ENCODE data around the gene RETREG3.
"Not testable (repeated sequence)": the region's sequence is repeated elsewhere in the genome, so short reads cannot be mapped to it uniquely, and the experiment has no call there.

The RETREG3 gene

GRCh38 chr17:42618442-42619150 lies 9.4 kb upstream of the RETREG3 start:
- in situ Hi-C loops (cut with MboI; ENCODE audit: low pct_unique_long_range_greater_than_20kb, low sequenced_read_pairs): no loop called here
- peak; percentile 33 for DNase-seq

DNA sequence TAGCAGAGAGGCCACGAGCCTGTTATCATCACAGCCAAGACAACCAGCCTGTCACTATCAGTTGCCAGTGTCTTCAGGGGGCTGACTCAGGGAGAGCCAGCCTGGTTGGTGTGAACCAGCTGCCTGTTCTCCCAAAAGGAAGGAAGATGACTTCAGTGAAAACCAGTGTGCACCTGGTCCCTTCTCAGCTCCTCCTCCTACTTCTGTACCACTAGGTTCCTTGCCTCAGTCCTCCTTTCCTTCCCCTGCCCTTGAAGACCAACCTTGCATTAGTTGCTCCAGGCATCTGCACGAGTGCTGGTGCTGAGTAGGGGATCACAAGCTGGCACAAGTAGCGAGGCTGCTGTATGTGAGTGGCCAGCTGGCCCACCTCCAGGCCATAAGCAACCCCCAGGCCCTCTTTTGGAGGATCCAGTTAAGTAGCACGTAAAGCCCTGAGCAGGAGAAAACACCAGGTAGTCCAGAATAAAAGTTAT lies 8.8 kb upstream of the RETREG3 start:
- no peak for DNase-seq

GRCh38 chr17:42613699-42614295 lies 4.6 kb upstream of the RETREG3 start:
- in situ Hi-C loops (cut with MboI; ENCODE audit: low pct_unique_long_range_greater_than_20kb, low sequenced_read_pairs): no loop called here

More for the DNA sequence above, 8.8 kb upstream of the RETREG3 start:
- in situ Hi-C loops (cut with MboI; ENCODE audit: low pct_unique_long_range_greater_than_20kb, low sequenced_read_pairs): no loop called here

DNA sequence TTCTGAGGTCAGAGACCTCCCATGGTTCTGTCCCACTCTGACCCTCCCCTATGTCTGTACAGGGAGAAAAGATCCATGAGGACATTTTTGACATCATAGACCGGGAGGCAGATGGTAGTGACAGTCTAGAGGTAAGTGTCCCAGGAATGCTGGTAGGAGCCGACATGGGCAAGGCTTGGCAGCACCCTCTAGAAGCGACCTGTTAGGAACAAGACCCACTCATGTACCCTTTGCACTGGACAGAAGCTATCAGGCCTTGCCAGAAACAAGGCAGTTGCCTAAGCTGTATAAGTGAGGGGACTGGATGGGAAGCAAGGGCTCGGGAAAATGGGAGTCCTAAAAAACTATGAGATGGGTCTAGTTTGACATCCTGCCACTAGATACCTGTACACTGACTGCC lies 2.8 kb upstream of the RETREG3 start:
- in situ Hi-C loops (cut with MboI; ENCODE audit: low pct_unique_long_range_greater_than_20kb, low sequenced_read_pairs): no loop called here
- DNase-seq: no peak

More at GRCh38 chr17:42613699-42614295, 4.6 kb upstream of the RETREG3 start:
- DNase-seq: no peak

DNA sequence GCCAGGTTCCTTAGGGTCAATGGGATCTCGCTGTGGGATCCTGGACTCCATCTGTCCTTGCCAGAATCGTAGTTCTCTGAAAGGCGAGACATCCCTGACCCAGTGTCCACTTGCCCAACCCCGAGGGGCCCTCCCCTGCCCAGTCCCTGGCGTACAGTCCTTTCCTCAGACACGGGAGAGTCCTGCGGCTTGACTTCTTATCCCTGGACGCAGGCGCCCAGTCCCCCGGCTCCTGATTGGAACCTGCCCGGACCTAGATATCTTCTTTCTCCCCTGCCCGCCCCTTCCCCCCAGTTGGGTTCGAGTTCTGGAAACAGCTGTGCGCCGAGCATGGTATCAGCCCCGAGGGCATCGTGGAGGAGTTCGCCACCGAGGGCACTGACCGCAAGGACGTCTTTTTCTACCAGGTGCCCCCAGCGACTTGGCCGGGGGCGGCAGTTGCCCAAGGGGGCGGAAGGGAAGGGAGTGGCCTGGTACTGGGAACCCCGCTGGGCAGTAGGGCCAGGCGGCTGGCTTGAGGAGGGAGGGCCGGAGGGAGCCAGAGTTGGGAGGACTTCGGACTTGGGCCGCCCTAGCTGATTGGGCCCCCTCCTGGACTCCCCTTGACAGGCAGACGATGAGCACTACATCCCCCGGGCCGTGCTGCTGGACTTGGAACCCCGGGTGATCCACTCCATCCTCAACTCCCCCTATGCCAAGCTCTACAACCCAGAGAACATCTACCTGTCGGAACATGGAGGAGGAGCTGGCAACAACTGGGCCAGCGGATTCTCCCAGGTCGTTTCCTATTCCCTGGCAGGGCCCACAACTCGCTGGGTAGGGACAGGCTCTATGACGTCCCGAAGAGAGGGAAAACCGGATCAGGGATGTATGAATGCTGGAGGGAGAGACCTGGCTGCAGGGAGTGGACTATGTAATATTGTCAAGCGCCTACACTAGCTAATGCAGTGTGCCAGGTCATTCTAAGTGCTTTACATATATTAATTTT lies 934 bp upstream of the RETREG3 start:
- in situ Hi-C loops (cut with MboI; ENCODE audit: low pct_unique_long_range_greater_than_20kb, low sequenced_read_pairs): not testable (repeated sequence)

DNA sequence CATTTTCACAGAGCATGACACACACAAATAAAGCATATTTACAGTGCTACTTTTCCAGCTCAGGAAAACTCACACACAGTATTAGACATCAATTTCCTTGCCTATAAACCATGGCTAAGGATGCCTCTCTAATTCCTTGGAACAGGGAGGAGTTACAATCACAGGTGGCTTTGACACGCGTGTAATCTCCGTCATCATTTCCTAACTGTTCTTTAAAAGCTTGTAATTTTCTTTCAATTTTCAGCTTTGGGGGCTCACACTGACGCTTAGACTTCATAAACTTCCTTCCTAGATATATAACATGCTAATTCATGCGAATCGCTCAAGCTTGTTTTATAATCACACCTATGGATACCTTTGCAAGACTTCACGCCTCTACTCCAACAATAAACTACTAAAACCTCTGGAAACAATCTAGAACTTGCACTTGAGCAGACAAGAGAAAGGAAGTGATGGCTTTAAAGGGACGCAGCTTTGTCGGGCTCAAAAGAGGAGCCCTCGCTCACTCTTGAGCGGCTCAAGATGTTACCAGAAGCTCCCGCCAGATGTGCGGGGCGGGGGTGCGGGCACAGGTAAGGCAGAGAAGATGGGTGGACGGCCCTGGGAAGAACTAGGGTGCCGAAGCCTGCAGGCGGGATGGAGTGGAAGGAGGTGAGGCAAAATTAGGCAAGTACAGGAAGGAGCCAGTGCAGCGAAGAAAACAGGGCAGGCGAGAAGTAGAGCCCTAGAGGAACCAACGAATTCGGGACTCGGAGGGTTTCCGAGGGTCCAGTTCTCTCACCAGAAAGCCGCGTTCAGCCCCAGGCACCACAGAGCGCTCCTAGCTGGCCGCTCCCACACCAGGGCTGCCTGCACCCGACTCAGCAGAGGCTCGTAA lies 631 bp downstream of the RETREG3 start:
- no peak for DNase-seq
- in situ Hi-C loops (cut with MboI; ENCODE audit: low pct_unique_long_range_greater_than_20kb, low sequenced_read_pairs): no loop called here

More for the DNA sequence above, 934 bp upstream of the RETREG3 start:
- not testable (repeated sequence) for DNase-seq

GRCh38 chr17:42607769-42608168 lies 1.4 kb downstream of the RETREG3 start:
- DNase-seq: no peak
- in situ Hi-C loops (cut with MboI; ENCODE audit: low pct_unique_long_range_greater_than_20kb, low sequenced_read_pairs): no loop called here

GRCh38 chr17:42603318-42603717 lies 5.9 kb downstream of the RETREG3 start:
- in situ Hi-C loops (cut with MboI; ENCODE audit: low pct_unique_long_range_greater_than_20kb, low sequenced_read_pairs): no loop called here
- DNase-seq: no peak

DNA sequence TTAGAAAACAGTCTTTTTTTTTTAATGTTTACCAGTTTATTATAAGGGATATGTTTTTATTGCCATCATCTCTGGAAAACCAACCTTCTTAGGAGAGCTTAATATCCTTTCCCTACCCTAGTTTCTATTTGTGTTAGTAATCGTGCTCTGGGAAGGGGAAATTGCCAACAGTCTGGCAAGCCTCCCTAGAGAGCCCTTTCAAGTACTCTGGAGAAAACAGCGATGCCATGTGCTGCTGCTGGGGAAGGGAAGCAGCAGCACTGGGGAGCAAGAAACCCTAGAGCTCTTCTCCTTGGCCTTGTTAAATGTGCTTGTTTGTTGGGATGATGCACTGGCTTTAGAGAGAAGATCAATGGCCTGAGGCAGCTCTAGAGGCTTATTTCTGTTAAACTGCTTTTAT lies 10.3 kb downstream of the RETREG3 start:
- DNase-seq: no peak
- in situ Hi-C loops (cut with MboI; ENCODE audit: low pct_unique_long_range_greater_than_20kb, low sequenced_read_pairs): loop anchor here (25.0 kb wide), 1 partner anchor 338 kb away; no protein-coding TSS in a partner anchor

DNA sequence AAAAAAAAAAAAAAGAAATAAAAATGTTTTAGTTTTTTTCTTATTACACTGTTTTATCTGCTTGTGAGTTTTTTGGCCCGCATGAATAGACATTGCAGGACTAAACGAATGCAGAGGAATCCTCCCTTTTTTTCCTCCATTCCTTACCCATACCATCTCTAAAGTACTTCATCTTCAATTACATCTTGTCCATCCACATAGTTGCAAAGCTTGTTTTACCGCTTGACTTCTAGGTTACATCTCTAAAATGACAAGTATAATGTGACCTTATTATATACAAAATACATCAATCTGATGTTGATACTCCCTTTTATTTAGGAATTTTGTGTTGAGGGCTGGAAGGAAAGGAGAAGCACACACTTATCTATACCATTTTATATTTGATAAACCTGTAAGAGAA lies 12.8 kb downstream of the RETREG3 start:
- in situ Hi-C loops (cut with MboI; ENCODE audit: low pct_unique_long_range_greater_than_20kb, low sequenced_read_pairs): loop anchor here (25.0 kb wide), 1 partner anchor 341 kb away; no protein-coding TSS in a partner anchor
- no peak for DNase-seq

DNA sequence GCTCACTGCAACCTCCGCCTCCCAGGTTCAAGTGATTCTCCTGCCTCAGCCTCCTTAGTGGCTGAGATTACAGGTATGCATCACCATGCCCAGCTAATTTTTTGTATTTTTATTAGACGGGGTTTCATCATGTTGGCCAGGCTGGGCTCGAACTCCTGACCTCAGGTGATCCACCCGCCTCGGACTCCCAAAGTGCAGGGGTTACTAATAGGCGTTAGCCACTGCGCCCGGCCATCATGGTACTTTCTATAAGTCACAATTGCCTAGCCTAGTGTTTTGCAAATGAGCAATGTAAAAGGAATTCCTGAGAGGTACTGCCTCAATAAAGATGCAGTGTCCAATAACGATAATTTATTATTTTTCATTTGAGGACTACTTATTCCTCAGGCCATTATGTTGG lies 17.8 kb downstream of the RETREG3 start:
- DNase-seq: no peak
- in situ Hi-C loops (cut with MboI; ENCODE audit: low pct_unique_long_range_greater_than_20kb, low sequenced_read_pairs): loop anchor here (25.0 kb wide), 1 partner anchor 346 kb away; no protein-coding TSS in a partner anchor

GRCh38 chr17:42590886-42591285 lies 18.3 kb downstream of the RETREG3 start:
- no peak for DNase-seq
- in situ Hi-C loops (cut with MboI; ENCODE audit: low pct_unique_long_range_greater_than_20kb, low sequenced_read_pairs): loop anchor here (25.0 kb wide), 1 partner anchor 346 kb away; no protein-coding TSS in a partner anchor

- in situ Hi-C loops (cut with MboI; ENCODE audit: low pct_unique_long_range_greater_than_20kb, low sequenced_read_pairs): loop anchor here (25.0 kb wide), 1 partner anchor 351 kb away; no protein-coding TSS in a partner anchor
- no peak for DNase-seq
Observed at GRCh38 chr17:42586514-42587230, 22.5 kb downstream of the RETREG3 start.

GRCh38 chr17:42585353-42585752 lies 23.8 kb downstream of the RETREG3 start:
- DNase-seq: no peak
- in situ Hi-C loops (cut with MboI; ENCODE audit: low pct_unique_long_range_greater_than_20kb, low sequenced_read_pairs): loop anchor here (25.0 kb wide), 1 partner anchor 352 kb away; no protein-coding TSS in a partner anchor

- no peak for DNase-seq
- in situ Hi-C loops (cut with MboI; ENCODE audit: low pct_unique_long_range_greater_than_20kb, low sequenced_read_pairs): loop anchor here (25.0 kb wide), 1 partner anchor 352 kb away; no protein-coding TSS in a partner anchor
Observed at GRCh38 chr17:42584880-42585279, 24.3 kb downstream of the RETREG3 start.

- DNase-seq: no peak
- in situ Hi-C loops (cut with MboI; ENCODE audit: low pct_unique_long_range_greater_than_20kb, low sequenced_read_pairs): loop anchor here (25.0 kb wide), 1 partner anchor 355 kb away; no protein-coding TSS in a partner anchor
Observed at GRCh38 chr17:42581744-42582270, 27.4 kb downstream of the RETREG3 start.

Data from KBM-7 (cell line).